GM23338 (cell line): ENCODE measurements around the gene TAF3. TPM values are rescaled to one million over a fixed set of nuclear protein-coding genes. Genes with fewer than 3 reads are reported as not detected.
A peak's percentile ranks its signal among the peaks of the same experiment; 100 is the strongest.

Experiments used
- ATAC-seq: fragments of 200-7000 bp; cut with Tn5 transposase; 3 replicates; pipeline ENCODE4 v1.9.1; 2020
- DNase-seq: peaks from one replicate; pipeline ENCODE4 v3.0.0-alpha.2; 2015; ENCODE audit warnings: low spot score
- H2AFZ ChIP-seq: fragments of 200-600 bp; sonication (generic); 2 replicates; pipeline ENCODE4 v1.8.0; 2016; ENCODE audit warnings: antibody characterized with exemption, mild to moderate bottlenecking, moderate library complexity
- H3F3A ChIP-seq: fragments of 200-600 bp; sonication (generic); replicated peaks from 2 replicates; pipeline ENCODE4 v1.8.0; 2017; ENCODE audit warnings: antibody characterized with exemption, mixed run types, low read depth
- H3K27ac ChIP-seq: fragments of 200-600 bp; sonication (generic); 2 replicates; pipeline ENCODE4 v1.6.1; 2016; ENCODE audit warnings: low read depth
- H3K27me3 ChIP-seq: fragments of 200-600 bp; sonication (generic); 2 replicates; pipeline ENCODE4 v1.8.0; 2016; ENCODE audit warnings: mild to moderate bottlenecking, mixed run types, moderate library complexity; ENCODE audit not compliant: insufficient read depth
- H3K36me3 ChIP-seq: fragments of 200-600 bp; sonication (generic); 2 replicates; pipeline ENCODE4 v1.8.0; 2016; ENCODE audit warnings: mild to moderate bottlenecking; ENCODE audit not compliant: insufficient read depth
- H3K4me1 ChIP-seq: fragments of 200-600 bp; sonication (generic); 2 replicates; pipeline ENCODE4 v1.8.0; 2016; ENCODE audit warnings: mild to moderate bottlenecking, moderate library complexity; ENCODE audit not compliant: insufficient read depth
- H3K4me2 ChIP-seq: fragments of 200-600 bp; sonication (generic); 2 replicates; pipeline ENCODE4 v1.7.1; 2017; ENCODE audit warnings: mixed run types
- H3K4me3 ChIP-seq: fragments of 200-600 bp; sonication (generic); 2 replicates; pipeline ENCODE4 v1.6.1; 2016; ENCODE audit warnings: mixed run types
- H3K79me2 ChIP-seq: fragments of 200-600 bp; sonication (generic); replicated peaks from 2 replicates; pipeline ENCODE4 v1.8.0; 2017; ENCODE audit warnings: mild to moderate bottlenecking; ENCODE audit not compliant: insufficient read depth
- H3K9me2 ChIP-seq: fragments of 200-600 bp; sonication (generic); 2 replicates; pipeline ENCODE4 v1.8.0; 2017; ENCODE audit not compliant: insufficient read depth
- H4K20me1 ChIP-seq: fragments of 200-600 bp; sonication (generic); replicated peaks from 2 replicates; pipeline ENCODE4 v1.8.0; 2017; ENCODE audit warnings: mild to moderate bottlenecking; ENCODE audit not compliant: insufficient read depth
- H3K27ac Mint-ChIP-seq: 2 replicates; pipeline ENCODE4 v1.8.0; 2020; ENCODE audit warnings: inconsistent platforms, mild to moderate bottlenecking, moderate library complexity, mixed read lengths
- H3K27me3 Mint-ChIP-seq: 3 replicates; pipeline ENCODE4 v1.8.0; 2022; ENCODE audit warnings: low read depth, mild to moderate bottlenecking, moderate library complexity, mixed read lengths, inconsistent platforms; ENCODE audit not compliant: insufficient read depth, poor library complexity
- H3K36me3 Mint-ChIP-seq: 3 replicates; pipeline ENCODE4 v1.8.0; 2021; ENCODE audit warnings: low read depth, mild to moderate bottlenecking, inconsistent platforms, moderate library complexity, mixed read lengths
- H3K4me1 Mint-ChIP-seq: 3 replicates; pipeline ENCODE4 v1.8.0; 2020; ENCODE audit warnings: mild to moderate bottlenecking, inconsistent platforms, mixed read lengths
- H3K4me3 Mint-ChIP-seq: 3 replicates; pipeline ENCODE4 v1.8.0; 2021; ENCODE audit warnings: moderate library complexity, mild to moderate bottlenecking, inconsistent platforms, mixed read lengths
- H3K9me3 Mint-ChIP-seq: 3 replicates; pipeline ENCODE4 v1.8.0; 2020; ENCODE audit warnings: moderate library complexity, mild to moderate bottlenecking, inconsistent platforms, mixed read lengths
- EZH2 ChIP-seq: fragments of 200-600 bp; sonication (generic); IDR thresholded peaks from one replicate; pipeline ENCODE4 v1.8.0; 2017; ENCODE audit warnings: antibody characterized with exemption, mild to moderate bottlenecking, low read depth; ENCODE audit not compliant: unreplicated experiment
- EZH2phosphoT487 ChIP-seq: fragments of 200-600 bp; sonication (generic); IDR thresholded peaks from one replicate; pipeline ENCODE4 v1.8.1; 2018; ENCODE audit warnings: antibody characterized with exemption; ENCODE audit not compliant: unreplicated experiment
- JUNB ChIP-seq: IDR thresholded peaks from one replicate; pipeline ENCODE4 v1.6.1; 2016; ENCODE audit warnings: antibody characterized with exemption; ENCODE audit not compliant: unreplicated experiment
- ZNF331 ChIP-seq: fragments of 250-450 bp; sonication (Bioruptor Pico); IDR thresholded peaks from 2 replicates; pipeline ENCODE4 v1.5.0; 2020; ENCODE audit warnings: low read depth, mild to moderate bottlenecking, moderate library complexity
- polyA plus RNA-seq: library from polyadenylated mRNA; unstranded; fragments of >200 nt; fragmentation: Nextera tagmentation; extraction: Ambion mirVana; gene quantifications from 2 replicates; pipeline ENCODE4 v1.2.1, GENCODE V29; 2016
- total RNA-seq: library from RNA; depleted of rRNA; stranded (reverse); fragments of >200 nt; shearing (Covaris generic); gene quantifications from 2 replicates; pipeline ENCODE4 v1.2.3, GENCODE V29; 2014

The TAF3 gene
- total and polyA plus RNA-seq, 2 experiments from 2014 or later, result 6.4 to 15.2 TPM

- Histone ChIP-seq H3K27ac (no peak overlapping the region), H3K4me3 (peak overlapping the region; percentile 60), H3F3A (peaks cover 30% of the 10 kb centered on the region), H3K79me2 (no peaks in the 10 kb centered on the region), H3K4me2 (peak overlapping the region; percentile 99), H3K4me1 (peaks cover 56% of the 10 kb centered on the region), H2AFZ (peak overlapping the region; percentile 80), H3K36me3 (no peaks in the 10 kb centered on the region), H3K9me2 (no peaks in the 10 kb centered on the region), H3K27me3 (peaks cover 97% of the 10 kb centered on the region), H4K20me1 (no peaks in the 10 kb centered on the region; the same call in 1 of the 2 replicates)
- H3K36me3 Mint-ChIP-seq, result peaks cover 2% of the 10 kb centered on the region; the same call in 1 of the 3 replicates
- H3K27me3 Mint-ChIP-seq, result peaks cover 93% of the 10 kb centered on the region
- TF ChIP-seq EZH2 (peak; percentile 75), JUNB (no peak), EZH2phosphoT487 (peak; percentile 82)
- no peaks in the 10 kb centered on the region for H3K9me3 Mint-ChIP-seq
- H3K4me1 Mint-ChIP-seq, result peaks cover 67% of the 10 kb centered on the region
- no peak overlapping the region for H3K27ac Mint-ChIP-seq
- H3K4me3 Mint-ChIP-seq, result peak overlapping the region; percentile 70
- ATAC-seq (no peak), DNase-seq (peak; percentile 64)
These were observed 237.4 kb downstream of the TAF3 start for GRCh38 chr10:8055420-8056349.

- ATAC-seq (no peak), DNase-seq (no peak)
- H3K27ac ChIP-seq, result no peak overlapping the region
- peak overlapping the region; percentile 99 for H3K4me2 ChIP-seq
- peaks cover 31% of the 10 kb centered on the region for H3F3A ChIP-seq
- peaks cover 97% of the 10 kb centered on the region for H3K27me3 ChIP-seq
- no peaks in the 10 kb centered on the region; the same call in 1 of the 2 replicates for H4K20me1 ChIP-seq
- peaks cover 63% of the 10 kb centered on the region for H3K4me1 ChIP-seq
- Mint-ChIP-seq H3K27ac (no peak overlapping the region), H3K4me1 (peaks cover 74% of the 10 kb centered on the region), H3K36me3 (peaks cover 2% of the 10 kb centered on the region; the same call in 1 of the 3 replicates), H3K9me3 (no peaks in the 10 kb centered on the region), H3K27me3 (peaks cover 94% of the 10 kb centered on the region), H3K4me3 (peak overlapping the region; percentile 63)
- no peaks in the 10 kb centered on the region for H3K79me2 ChIP-seq
- H3K9me2 ChIP-seq, result no peaks in the 10 kb centered on the region
- TF ChIP-seq ZNF331 (CRISPR knock-in tag) (no peak), JUNB (no peak), EZH2 (peak; percentile 78)
- no peak overlapping the region; the same call in 1 of the 2 replicates for H2AFZ ChIP-seq
- no peaks in the 10 kb centered on the region for H3K36me3 ChIP-seq
- peak overlapping the region; percentile 60 for H3K4me3 ChIP-seq
These were observed 238.1 kb downstream of the TAF3 start for GRCh38 chr10:8056378-8056777.

- no peak overlapping the region for H3K27ac Mint-ChIP-seq
- Histone ChIP-seq H2AFZ (no peak overlapping the region), H4K20me1 (no peaks in the 10 kb centered on the region; the same call in 1 of the 2 replicates), H3K79me2 (no peaks in the 10 kb centered on the region), H3K27ac (no peak overlapping the region), H3K9me2 (no peaks in the 10 kb centered on the region), H3K27me3 (peaks cover 97% of the 10 kb centered on the region), H3F3A (peaks cover 31% of the 10 kb centered on the region), H3K4me2 (peak overlapping the region; percentile 99), H3K4me3 (peak overlapping the region; percentile 60), H3K36me3 (no peaks in the 10 kb centered on the region), H3K4me1 (peaks cover 66% of the 10 kb centered on the region)
- peaks cover 75% of the 10 kb centered on the region for H3K4me1 Mint-ChIP-seq
- peak overlapping the region; percentile 63 for H3K4me3 Mint-ChIP-seq
- DNase-seq, result peak; percentile 51
- TF ChIP-seq EZH2, result peak; percentile 25
- TF ChIP-seq JUNB, result no peak
- ATAC-seq, result no peak
- H3K36me3 Mint-ChIP-seq, result peaks cover 2% of the 10 kb centered on the region; the same call in 1 of the 3 replicates
- H3K9me3 Mint-ChIP-seq, result no peaks in the 10 kb centered on the region
- H3K27me3 Mint-ChIP-seq, result peaks cover 95% of the 10 kb centered on the region
These were observed 238.6 kb downstream of the TAF3 start for GRCh38 chr10:8056871-8057331.
